ENCODE results near the gene RGS18. TPM values are rescaled to one million over a fixed set of nuclear protein-coding genes. Genes with fewer than 3 reads are reported as not detected.
"Not testable (repeated sequence)": the region's sequence is repeated elsewhere in the genome, so short reads cannot be mapped to it uniquely, and the experiment has no call there.

RGS18 gene
- total RNA-seq, 1 experiment from 2014 or later, result not detected

DNA sequence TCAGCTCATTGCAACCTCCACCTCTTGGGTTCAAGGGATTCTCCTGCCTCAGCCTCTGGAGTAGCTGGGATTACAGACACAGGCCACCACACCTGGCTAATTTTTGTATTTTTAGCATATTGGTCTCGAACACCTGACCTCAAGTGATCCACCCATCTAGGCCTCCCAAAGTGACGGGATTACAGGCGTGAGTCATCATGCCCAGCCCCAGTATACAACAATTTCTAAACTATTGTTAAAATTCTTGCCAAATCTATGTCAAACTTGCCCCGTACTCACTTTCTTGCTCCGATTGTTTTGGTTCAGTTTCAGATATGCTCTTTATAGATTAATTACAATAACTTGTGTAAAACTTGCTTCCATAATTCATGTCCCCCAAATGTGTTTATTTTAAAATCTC lies 4.1 kb downstream of the RGS18 start:
- no peak overlapping the region for H2AK5ac ChIP-seq (ENCODE audit: insufficient read length, low read length)
- no peak overlapping the region for H2BK20ac ChIP-seq (ENCODE audit: low read depth, low read length, poor library complexity, severe bottlenecking)
- no peak overlapping the region for H4K91ac ChIP-seq (ENCODE audit: insufficient read length, low read depth, low read length)
- H3K27me3 Mint-ChIP-seq (ENCODE audit: low read depth), result no peaks in the 10 kb centered on the region
- no peak overlapping the region for H3K4me2 ChIP-seq (ENCODE audit: insufficient read depth, insufficient read length, low read length)
- H3K9ac ChIP-seq (ENCODE audit: extremely low read depth, insufficient read length, low read length), result no peak overlapping the region
- peaks cover 4 to 15% (median 6%) of the 10 kb centered on the region in 3 experiments; a peak in 4 of 7 replicates for H3K36me3 Mint-ChIP-seq (ENCODE audit: insufficient read depth in 1 of 3, low read depth in 3 of 3)
- no peaks in the 10 kb centered on the region for H4K20me1 ChIP-seq (ENCODE audit: control insufficient read depth, insufficient read depth, insufficient read length)
- no peak overlapping the region for H3K18ac ChIP-seq (ENCODE audit: insufficient read length, low read depth, low read length)
- H3K4me1 ChIP-seq (ENCODE audit: insufficient read depth, low read length), result no peaks in the 10 kb centered on the region
- no peaks in the 10 kb centered on the region for H3K79me1 ChIP-seq (ENCODE audit: insufficient read depth, low read depth, low read length, poor library complexity, severe bottlenecking)
- no peaks in the 10 kb centered on the region for H3K79me2 ChIP-seq (ENCODE audit: insufficient read depth, low read length)
- no peak overlapping the region for H2BK120ac ChIP-seq (ENCODE audit: low read depth, low read length, poor library complexity, severe bottlenecking)
- H3K23ac ChIP-seq (ENCODE audit: insufficient read length, low read depth, low read length), result no peak overlapping the region
- TF ChIP-seq, protein P1, sequence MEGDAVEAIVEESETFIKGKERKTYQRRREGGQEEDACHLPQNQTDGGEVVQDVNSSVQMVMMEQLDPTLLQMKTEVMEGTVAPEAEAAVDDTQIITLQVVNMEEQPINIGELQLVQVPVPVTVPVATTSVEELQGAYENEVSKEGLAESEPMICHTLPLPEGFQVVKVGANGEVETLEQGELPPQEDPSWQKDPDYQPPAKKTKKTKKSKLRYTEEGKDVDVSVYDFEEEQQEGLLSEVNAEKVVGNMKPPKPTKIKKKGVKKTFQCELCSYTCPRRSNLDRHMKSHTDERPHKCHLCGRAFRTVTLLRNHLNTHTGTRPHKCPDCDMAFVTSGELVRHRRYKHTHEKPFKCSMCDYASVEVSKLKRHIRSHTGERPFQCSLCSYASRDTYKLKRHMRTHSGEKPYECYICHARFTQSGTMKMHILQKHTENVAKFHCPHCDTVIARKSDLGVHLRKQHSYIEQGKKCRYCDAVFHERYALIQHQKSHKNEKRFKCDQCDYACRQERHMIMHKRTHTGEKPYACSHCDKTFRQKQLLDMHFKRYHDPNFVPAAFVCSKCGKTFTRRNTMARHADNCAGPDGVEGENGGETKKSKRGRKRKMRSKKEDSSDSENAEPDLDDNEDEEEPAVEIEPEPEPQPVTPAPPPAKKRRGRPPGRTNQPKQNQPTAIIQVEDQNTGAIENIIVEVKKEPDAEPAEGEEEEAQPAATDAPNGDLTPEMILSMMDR (conservative IDR thresholded peaks at IDR 0.05), result no peak
- no peak overlapping the region for H3K4ac ChIP-seq (ENCODE audit: low read depth, low read length)
- H3K56ac ChIP-seq (ENCODE audit: insufficient read length, low read depth, low read length), result no peak overlapping the region
- no peak overlapping the region for H4K8ac ChIP-seq (replicated peaks; ENCODE audit: insufficient read length, low read depth, low read length)
- no peak overlapping the region for H3K4me3 Mint-ChIP-seq
- H2AFZ ChIP-seq (ENCODE audit: low read length), result no peak overlapping the region
- no peak overlapping the region for H3K27ac Mint-ChIP-seq
- no peaks in the 10 kb centered on the region for H3K9me3 ChIP-seq (ENCODE audit: control insufficient read depth, low read depth, low read length)
- no peak overlapping the region for H2BK5ac ChIP-seq (ENCODE audit: insufficient read length, low read length)
- no peaks in the 10 kb centered on the region for H3K23me2 ChIP-seq (ENCODE audit: insufficient read length, low read depth, low read length, poor library complexity, severe bottlenecking)
- no peak overlapping the region for H4K5ac ChIP-seq (ENCODE audit: insufficient read length, low read depth, low read length)
- H2BK12ac ChIP-seq (ENCODE audit: insufficient read length, low read depth, low read length), result no peak overlapping the region
- WGBS (ENCODE audit: extremely low coverage, insufficient read length, low lambda C conversion rate), result no CpG with 5 or more reads among the region's 5 CpGs
- H3K9me3 Mint-ChIP-seq, result peaks cover 8 to 14% of the 10 kb centered on the region in 2 experiments
- no peak overlapping the region for H2BK15ac ChIP-seq (ENCODE audit: low read depth, low read length)
- no peaks in the 10 kb centered on the region for H3K27me3 ChIP-seq (ENCODE audit: insufficient read depth, low read length)
- H3K4me1 Mint-ChIP-seq, result no peaks in the 10 kb centered on the region
- H3K27ac ChIP-seq (ENCODE audit: insufficient read length, low read depth, low read length), result no peak overlapping the region
- no peak overlapping the region for H3T11ph ChIP-seq (ENCODE audit: low read length)
- DNase-seq, result no peak
- H3K14ac ChIP-seq (ENCODE audit: insufficient read depth, low read length), result no peak overlapping the region

DNA sequence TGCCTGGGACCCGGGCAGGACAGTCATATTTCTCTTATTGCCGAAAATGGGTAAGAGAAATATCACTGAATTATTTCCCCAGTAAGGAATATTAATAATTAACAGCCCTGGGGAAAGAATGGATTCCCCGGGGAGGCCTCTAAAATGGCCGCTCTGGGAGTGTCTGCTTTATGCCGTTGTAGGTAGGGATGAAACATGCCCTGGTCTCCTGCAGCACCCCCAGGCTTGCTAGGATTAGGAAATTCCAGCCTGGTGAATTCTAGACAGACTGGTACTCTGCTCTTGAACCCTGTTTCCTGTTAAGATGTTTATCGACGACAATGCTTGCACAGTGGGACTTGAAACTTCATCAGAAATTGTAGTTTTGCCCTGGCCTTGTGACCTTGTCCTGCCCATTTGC lies 6.7 kb downstream of the RGS18 start:
- not testable (repeated sequence) for H2BK15ac ChIP-seq (ENCODE audit: low read depth, low read length); H4K8ac ChIP-seq (replicated peaks; ENCODE audit: insufficient read length, low read depth, low read length); H3K27ac ChIP-seq (ENCODE audit: insufficient read length, low read depth, low read length); H3K14ac ChIP-seq (ENCODE audit: insufficient read depth, low read length); H3K27ac Mint-ChIP-seq; DNase-seq; H2BK5ac ChIP-seq (ENCODE audit: insufficient read length, low read length); H3K23ac ChIP-seq (ENCODE audit: insufficient read length, low read depth, low read length); H3K4me1 ChIP-seq (ENCODE audit: insufficient read depth, low read length); H3K9ac ChIP-seq (ENCODE audit: extremely low read depth, insufficient read length, low read length); H3K18ac ChIP-seq (ENCODE audit: insufficient read length, low read depth, low read length); H2BK20ac ChIP-seq (ENCODE audit: low read depth, low read length, poor library complexity, severe bottlenecking); H3K23me2 ChIP-seq (ENCODE audit: insufficient read length, low read depth, low read length, poor library complexity, severe bottlenecking); H2BK120ac ChIP-seq (ENCODE audit: low read depth, low read length, poor library complexity, severe bottlenecking); H4K20me1 ChIP-seq (ENCODE audit: control insufficient read depth, insufficient read depth, insufficient read length); H3K4ac ChIP-seq (ENCODE audit: low read depth, low read length); H3K4me2 ChIP-seq (ENCODE audit: insufficient read depth, insufficient read length, low read length); H3K4me3 Mint-ChIP-seq; H3K79me2 ChIP-seq (ENCODE audit: insufficient read depth, low read length); H2AK5ac ChIP-seq (ENCODE audit: insufficient read length, low read length); H3K79me1 ChIP-seq (ENCODE audit: insufficient read depth, low read depth, low read length, poor library complexity, severe bottlenecking); H2BK12ac ChIP-seq (ENCODE audit: insufficient read length, low read depth, low read length); H4K5ac ChIP-seq (ENCODE audit: insufficient read length, low read depth, low read length); H3K27me3 ChIP-seq (ENCODE audit: insufficient read depth, low read length); H3K4me1 Mint-ChIP-seq; H3K27me3 Mint-ChIP-seq (ENCODE audit: low read depth); H3K56ac ChIP-seq (ENCODE audit: insufficient read length, low read depth, low read length); H2AFZ ChIP-seq (ENCODE audit: low read length); H3T11ph ChIP-seq (ENCODE audit: low read length); H3K9me3 ChIP-seq (ENCODE audit: control insufficient read depth, low read depth, low read length); H4K91ac ChIP-seq (ENCODE audit: insufficient read length, low read depth, low read length)
- Mint-ChIP-seq H3K9me3 (peaks cover 8 to 14% of the 10 kb centered on the region in 2 experiments), H3K36me3 (ENCODE audit: insufficient read depth in 1 of 3, low read depth in 3 of 3) (peaks cover 4 to 15% (median 6%) of the 10 kb centered on the region in 3 experiments; a peak in 4 of 7 replicates)
- WGBS (ENCODE audit: extremely low coverage, insufficient read length, low lambda C conversion rate), result no CpG with 5 or more reads among the region's 7 CpGs

Data from H9 (cell line).